Measurements from ENCODE around the gene NDUFV3. TPM values are rescaled to one million over a fixed set of nuclear protein-coding genes. Genes with fewer than 3 reads are reported as not detected.
"Not testable (repeated sequence)": the region's sequence is repeated elsewhere in the genome, so short reads cannot be mapped to it uniquely, and the experiment has no call there.

NDUFV3 gene
- total RNA-seq, 1 donor from 2014 or later = 17.7 TPM

DNA sequence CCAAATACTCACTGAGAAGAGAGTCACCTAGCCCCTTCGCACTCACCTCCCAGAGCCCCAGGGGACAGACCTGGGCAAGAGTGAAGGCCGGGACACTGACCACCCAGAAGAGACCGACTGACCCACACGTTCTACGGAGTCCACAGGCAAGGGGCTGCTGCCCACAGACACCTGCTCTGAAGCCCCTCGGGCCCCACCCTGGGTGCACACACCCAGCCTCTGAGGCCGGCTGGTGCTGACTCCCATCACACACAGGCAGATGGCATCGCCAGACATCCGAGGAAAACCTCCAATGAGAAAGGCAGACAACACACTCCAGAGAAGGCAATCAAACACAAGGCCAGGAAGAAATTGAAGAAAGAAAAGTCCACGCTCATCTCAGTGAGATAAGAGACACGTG, 35.9 kb upstream of the NDUFV3 start:
- no peak for ATAC-seq

DNA sequence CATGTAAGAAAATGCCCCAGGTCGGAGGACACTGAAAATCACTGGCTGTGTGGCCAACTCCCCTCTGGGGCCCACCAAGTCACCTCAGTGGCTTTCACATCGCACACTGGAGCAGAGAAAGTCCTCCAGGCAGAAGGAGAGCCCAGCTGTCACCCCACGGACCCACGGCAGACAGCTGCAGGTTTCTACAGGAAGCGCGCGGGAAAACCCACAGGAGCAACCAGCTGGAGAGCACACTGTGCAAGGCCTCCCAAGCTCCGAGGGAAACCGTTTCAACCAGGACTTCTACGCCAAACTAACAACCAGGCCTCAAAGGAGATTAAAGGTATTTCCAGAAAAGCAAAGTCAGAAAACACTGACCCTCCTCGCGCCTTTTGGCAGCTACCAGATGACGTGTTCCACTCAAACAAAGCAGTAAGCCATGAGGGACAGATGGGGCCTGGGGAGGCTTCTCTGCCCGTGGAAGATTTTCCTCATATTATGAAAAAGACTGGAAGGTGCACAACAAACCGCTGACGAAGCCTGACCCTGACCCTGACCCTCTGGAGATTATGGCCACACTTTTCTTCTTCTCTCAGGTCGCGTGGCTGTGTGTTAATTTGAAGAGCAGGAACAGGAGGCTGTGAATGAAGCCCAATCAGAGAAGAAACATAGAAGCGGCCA, 34.8 kb upstream of the NDUFV3 start:
- ATAC-seq = no peak

DNA sequence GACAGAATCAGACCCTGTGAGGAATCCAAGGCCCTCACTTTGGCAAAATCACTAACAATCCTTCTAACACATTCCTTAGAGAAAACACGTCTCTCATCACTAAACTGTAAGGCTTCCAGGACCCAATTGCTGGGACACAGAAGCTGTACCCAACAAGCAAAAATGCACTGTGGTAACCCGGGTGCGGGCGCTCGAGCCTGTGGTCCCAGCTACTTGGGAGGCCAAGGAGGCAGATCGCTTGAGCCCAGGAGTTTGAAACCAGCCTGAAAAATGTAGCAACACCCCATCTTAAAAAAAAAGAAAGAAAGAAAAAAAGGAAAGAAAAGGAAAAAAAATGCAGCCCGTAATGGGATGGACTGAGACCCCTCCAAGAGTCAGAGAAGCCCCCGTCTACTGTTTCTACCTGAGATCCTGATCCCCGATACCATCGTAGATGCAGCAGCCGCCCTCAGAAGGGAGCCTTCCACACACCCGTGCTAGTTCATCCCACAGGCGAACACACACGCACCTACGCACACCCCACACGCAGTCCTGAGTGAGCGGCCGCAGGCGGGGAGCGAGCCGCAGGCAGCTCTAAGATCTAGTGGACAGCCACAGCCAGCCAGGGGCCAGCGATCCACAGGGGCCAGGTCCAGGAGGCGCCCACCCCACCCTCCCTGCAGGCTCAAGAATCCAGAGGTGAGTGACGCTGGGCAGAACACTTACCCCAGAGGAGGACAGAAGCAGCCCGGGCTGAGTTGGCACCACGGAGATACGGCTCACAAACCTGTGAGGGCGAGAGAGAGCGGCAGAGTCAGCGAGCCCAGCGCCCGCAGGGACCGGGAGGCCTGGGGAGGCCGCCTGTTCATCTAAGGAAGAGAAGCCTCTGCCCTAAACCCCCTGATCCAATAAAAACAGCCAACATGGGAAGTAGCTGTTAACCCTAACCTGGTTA, 33.9 kb upstream of the NDUFV3 start:
- ATAC-seq = no peak

DNA sequence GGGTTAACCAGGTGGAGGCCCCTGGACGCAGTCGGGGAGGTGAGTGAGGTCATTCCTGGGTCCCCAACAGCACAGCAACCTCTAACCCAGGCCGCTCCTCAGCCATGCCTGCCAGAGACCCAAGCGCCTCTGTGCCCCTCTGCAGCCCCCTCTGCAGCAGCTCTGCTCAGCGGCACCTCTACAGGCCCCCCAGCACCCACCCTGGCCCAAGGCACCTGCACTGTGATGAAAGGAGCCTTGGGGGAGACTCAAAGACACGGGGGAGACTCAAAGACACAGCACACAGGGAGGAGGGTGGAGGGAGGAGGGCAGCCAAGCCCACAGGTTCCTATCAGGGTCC, 33.2 kb upstream of the NDUFV3 start:
- ATAC-seq = no peak

DNA sequence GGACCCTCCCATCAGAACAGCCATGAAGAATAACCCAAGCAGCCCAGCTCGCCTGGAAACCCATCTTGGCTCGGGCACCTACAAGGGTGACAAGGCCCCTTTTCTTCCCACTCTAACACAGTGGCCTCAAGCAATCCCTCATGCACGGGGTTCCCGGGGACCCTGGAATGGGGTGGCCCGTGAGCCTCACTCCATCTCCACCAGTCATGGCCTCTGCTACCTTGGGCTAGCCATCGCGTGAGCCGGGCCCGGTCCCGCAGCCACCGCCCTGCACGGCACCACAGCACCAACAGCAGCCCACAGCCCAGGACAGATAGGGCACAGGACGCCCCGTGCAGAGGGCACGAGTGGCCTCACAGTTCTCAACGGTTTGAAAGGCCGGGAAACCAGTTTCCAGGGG, 32.8 kb upstream of the NDUFV3 start:
- ATAC-seq = no peak

DNA sequence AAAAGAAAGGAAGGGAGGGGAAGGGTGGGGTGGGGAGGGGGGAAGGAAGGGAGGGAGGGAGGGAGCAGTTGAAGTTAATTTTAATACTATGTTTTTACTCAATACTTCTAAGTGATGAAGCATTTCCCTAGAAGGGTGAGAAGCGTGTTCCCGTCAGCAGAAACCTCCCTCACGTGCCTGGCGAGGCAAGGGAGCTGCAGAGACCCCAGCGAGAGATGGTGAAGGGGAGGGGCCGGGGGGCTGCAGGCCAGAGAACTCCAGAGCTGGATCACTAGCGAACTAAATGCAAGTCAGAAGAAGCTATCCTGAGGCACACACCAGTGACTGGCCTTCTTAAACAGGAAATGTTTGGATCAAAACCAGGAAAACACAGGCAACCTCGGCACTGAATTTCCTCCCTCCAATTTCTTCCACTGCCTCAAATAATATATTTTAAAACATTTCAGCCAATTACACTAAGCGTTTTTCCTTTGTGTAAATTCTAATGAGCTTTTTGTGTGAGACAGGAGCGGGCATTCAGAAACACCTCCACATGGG, 31.7 kb upstream of the NDUFV3 start:
- ATAC-seq = no peak

DNA sequence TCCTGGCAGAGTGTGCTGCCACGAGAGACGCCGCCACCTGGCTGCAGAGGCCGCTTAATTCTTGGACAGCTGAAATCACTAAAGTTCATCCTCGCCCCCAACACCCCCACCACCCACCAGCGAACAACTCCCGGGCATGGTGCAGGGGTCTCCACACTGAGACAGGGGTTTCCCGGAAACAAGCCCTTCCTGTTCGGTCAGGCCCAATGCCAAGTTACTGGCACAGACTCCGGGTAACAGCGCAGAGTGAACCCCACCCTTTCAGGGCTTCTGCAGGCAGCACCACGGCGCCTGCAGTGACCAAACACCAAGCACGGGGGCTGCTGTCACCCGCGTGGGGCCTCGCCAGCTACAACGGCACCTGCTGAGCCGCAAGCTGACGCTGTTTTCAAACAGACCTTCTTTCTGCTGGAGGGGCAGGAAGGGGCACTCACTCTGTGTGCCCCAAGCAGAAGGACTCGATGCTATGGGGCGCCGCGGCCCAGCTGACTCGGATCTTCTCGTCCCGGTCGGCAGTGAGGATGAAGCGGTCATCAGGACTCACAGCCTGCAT, 31.2 kb upstream of the NDUFV3 start:
- ATAC-seq = no peak

DNA sequence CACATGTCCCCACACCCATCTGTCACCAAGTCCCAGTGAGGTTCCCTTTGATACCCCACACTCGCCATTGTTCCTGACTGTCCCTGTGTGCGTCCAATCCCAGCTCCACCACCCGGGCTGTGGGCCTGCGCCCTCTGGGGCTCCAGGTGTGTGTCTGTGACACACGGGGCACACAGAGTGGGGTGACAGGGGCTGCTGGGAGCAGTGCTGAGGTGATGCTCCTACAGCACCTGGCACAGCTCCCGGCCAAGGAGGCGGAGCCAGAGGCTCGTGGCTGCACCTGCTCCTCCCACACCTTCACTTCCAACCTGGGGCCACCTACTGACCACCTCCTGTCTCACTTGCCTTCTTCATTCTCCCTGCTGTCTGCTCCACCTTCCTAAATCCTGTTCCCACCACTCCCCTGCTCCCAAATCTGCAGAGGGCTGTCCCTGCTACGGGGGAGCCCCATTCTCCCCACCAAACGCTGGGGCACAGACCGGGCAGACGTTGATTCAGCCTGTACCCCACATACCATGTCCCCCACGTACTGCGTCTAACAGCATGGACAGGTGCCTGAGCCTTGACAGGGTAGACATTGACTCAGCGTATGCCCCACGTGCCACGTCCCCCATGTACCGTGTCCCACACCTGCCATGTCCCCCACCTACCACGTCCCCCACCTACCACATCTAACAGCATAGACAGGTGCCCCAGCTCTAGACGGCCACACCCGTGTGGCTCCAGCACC, 30.2 kb upstream of the NDUFV3 start:
- ATAC-seq = peak; percentile 80

DNA sequence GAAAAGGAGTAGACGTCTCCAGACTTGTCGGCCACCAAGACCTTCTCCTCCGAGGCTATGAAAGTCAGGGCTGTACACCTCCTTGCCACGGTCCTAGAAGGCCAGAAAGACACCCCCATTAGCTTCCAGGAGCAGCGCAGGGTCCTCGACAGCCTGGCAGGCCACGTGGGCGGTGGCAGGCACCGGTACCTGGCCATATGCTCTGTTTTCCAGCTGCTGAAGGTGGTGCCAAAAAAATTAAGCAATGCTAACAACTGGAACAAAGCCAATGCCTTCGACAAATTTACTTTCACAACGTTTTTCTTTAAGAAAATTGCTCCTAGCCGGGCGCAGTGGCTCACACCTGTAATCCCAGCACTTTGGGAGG, 29.6 kb upstream of the NDUFV3 start:
- ATAC-seq = no peak

DNA sequence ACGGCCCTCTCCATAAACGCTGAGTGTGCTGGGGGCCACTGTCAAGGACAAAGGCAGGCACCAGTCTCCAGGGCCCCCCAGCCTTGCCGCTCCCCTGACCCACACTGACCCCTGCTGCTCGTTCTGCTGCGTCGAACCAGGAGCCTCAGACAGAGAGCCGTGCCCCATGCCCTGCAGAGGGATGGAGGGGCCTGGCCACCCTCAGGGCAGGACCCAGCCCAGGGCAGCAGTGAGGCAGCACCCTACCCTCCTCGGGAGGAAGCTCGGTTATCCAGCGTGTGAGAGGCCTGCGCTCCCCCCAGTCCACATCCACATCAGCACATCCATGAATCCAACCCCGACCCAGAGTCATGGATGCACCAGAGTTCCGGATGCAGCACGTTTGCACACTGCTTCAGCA, 28.8 kb upstream of the NDUFV3 start:
- ATAC-seq = no peak

DNA sequence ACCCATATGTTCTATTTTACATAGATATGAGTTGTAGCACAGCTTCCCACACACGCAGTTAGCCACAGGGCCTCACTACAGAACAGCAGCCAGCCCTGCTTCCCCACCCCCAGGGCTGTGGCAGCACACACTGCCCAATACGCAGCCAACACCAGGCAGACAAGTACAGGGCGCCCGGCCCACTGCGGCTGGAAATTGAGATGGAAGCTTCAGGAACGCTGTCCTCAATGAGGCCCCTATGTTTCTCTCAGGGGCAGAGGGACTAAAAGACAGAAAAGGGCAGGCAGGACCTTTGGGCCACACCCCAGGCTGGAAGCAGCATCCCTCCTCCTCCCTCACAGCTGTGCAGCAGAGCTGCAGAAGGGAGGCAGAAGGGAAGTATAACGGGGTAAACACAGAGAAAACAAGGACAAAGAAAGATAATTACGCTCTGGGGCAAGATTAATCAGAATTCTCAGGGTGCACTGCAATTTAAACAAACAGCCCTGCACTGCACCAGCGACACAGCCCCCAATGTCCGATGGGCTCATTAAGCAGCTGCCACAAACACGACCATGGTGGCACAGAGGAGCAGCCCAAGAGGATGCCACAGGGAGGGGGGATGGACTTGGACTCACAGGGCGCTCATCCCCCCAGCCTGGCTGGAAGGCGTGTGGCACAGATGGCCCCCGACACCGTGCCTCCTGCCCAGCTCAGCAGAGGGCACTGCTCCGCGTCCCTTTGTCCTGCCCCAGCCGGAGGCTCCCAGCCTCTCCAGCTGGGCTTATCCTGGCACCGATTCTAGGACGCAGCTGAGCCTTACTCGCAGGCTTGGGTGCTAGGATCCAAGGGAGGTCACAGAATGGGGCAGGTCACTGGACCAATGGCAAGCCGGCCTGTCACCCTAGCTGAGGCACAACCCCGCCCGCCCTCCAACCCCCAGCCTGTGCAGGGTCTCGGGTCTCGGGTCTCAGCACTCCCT, 28.0 kb upstream of the NDUFV3 start:
- ATAC-seq = no peak

DNA sequence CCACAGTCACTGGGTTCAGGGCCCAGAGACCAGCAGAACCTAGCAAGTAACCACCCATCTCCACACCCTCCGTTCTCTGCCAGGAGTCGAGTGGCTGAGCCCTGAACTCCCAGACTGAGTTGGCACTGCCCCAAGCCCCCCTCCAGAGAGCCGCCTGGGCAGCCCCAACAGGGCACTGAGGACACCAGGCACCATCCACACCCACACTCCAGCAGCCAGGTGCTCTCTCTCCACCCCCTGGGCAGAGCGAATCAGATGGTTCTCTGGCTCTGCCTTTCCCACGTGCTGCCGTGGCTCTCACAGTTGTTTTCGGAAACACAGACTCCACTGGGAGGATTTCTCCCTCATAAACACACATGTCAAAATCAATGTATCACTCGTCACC, 27.3 kb upstream of the NDUFV3 start:
- ATAC-seq = no peak

DNA sequence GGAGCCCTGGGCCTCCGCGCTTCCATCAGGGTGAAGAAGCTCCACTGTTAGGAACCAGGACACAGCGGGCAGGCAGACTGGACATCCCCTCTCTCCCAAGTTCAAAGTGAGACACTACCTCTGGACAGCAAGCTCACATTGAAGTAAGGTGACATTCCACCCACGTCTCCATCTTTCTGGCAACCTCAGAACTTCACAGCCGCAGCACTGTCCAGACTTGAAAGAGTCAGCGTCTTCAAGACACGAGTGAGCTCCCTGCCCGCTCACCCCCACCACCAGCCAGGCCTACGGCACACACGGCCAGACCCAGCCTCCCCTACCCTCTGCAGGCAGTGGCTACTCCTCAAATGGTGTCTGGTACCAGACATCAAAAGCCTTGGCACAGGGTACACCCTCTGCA, 24.9 kb upstream of the NDUFV3 start:
- ATAC-seq = peak; percentile 8

DNA sequence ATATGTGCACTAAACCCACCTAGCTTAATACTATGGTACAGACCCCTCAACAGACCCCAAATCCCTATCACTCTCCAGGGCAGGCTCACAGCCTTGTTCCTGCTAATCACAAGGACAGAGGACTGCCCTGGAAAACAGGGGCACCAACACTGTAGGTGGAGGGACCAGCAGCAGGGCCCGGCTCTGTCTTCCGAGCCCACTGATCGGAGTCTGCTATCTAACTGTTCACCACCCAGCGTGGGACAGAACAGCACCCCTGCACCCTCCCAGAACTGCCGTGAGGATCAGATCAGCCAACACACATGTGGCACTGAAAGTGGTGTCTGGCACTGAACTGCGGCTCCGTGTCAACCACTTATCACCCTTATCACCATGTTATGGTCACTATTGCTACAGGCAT, 20.0 kb upstream of the NDUFV3 start:
- ATAC-seq = no peak

DNA sequence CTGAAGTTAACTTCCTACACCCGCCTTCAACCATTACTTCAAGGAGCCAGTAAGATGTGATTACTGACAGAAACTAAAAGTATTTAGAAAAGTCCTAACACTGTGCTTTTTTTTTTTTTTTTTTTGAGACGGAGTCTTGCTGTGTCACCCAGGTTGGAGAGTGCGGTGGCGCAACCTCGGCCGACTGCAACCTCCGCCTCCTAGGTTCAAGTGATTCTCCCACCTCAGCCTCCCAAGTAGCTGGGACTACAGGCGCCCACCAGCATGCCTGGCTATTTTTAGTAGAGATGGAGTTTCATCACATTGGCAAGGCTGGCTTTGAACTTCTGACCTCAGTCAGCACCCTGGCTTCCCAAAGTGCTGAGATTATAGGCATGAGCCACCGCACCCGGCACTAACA, 17.3 kb upstream of the NDUFV3 start:
- ATAC-seq = not testable (repeated sequence)

DNA sequence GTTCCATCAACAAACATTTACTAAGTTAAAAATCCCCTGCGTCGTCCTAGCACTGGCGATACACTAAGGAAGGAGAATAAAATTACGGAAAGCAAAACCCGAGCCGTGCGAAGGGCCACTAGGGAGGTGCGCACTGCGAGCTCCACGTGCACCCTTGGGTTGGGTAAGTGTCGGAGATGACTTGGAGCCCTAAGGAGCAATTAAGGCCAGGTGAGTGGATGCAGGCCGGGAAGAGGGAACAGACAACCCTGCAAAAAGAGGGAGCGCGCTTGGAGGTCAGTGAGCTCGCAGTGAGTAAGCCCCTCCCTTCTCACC, 14.5 kb upstream of the NDUFV3 start:
- peak; percentile 50 for ATAC-seq

DNA sequence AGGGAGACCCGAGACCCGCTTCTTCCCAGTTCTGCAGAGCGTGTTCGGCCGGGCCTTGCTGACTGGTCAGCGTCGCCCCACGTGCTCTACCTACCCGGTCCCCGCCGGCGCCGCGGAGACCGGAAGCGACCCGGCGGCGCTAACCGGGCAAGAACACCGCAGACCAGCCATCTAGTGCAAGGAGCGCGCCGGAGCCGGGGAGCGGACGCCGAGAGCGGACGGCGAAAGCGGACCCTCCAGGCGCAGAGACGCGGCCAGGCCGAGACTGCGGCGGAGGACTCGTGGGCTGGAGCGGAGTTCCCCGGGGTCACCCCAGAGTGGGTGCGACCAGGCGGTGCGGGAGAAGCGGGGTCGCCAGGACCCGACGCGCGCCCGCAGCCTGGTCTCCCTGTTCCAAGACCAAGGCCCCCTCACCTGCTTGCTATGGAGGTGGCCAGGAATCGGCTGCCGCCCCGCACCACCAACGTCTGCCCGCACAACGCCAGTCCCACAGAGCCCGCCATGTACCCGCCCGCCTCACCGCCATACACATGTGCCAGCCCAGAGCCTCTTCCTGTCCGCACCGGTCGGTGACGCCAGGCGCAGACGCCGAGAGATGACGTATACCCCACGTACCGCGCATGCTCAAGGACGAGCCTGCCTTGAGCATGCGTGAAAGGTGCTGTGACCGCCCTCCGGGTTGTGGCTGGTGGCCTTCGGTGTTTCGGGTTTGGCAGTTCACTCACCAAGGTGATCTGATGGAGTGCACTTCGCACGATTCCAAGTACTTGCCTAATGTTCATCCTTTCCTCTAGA, 13.9 kb upstream of the NDUFV3 start, which contains the start of gene WDR4:
Gene WDR4, minus strand, starts transcription at position 547 of the 795 bp plus-strand sequence. Its CDS starts 44 bp downstream, at position 503.
- ATAC-seq = peak; percentile 99

DNA sequence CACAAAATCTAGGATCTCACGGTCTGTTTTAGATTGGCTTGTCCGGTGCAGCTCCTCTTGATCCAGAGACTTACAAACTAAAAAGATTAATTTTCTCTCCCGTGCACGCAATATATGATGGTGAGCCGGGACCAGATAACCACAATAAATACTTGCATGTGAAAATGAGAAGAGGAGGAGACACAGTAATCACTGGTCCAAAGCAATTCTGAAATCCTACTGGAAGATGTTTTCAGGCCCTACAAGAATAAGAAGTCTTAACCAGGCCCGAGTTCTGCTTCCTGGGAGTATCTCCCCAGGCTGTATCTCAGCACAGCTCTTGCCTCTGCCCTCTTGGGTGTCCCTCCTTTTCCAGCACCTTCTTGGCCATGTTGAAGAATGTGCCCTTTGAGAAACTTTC, 12.8 kb upstream of the NDUFV3 start:
- no peak for ATAC-seq

DNA sequence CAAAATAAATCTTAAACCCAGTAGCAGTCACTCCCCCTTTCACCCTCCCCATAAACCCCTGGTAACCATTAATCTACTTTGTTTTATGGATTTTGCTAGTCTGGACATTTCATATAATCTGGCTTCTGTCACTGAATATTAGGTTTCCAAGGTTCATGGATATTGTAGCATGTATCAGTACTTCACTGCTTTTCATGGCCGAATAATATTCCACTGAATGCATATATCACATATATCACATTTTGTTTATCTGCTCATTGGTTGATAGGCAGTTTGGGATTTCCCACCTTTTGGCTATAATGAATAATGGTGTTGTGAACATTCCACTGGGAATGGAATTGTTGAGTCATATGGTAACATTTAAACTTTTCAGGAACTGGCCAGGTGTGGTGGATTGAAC, 9.2 kb upstream of the NDUFV3 start:
- no peak for ATAC-seq

DNA sequence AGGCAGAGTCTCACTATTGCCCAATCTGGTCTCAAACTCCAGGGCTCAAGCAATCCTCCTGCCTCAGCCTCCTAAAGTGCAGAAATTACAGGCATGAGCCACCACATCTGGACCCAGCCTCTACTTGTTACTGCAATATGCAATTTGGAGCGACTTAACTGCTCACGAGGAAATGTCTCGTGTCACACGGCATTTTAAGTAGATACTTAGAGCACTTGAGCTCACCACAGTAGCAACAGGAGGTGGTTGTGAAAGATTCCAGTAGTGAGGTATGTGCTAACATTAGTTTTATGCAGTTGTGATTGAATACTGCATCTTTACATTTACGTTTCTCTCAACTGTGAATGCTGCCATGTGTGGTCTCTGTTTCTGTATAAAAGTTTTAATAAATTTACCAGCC, 5.8 kb upstream of the NDUFV3 start:
- ATAC-seq = no peak

DNA sequence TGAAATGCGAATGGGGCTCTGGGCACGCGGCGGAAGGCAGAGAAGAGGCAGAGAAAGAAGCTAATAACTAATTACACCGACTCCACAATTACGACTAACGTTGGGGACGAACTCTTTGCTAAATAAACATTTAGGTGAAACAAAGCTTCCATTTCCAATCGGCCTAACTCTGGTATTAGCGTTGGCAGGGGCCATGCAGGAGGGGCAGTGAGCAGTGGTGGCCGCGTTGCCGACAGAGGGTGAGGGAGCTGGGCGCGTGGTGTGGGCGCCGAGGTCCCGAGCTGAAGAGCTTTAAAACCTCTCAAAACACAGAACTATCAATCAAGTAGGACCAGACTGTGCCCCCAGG, 553 bp upstream of the NDUFV3 start:
- no peak for ATAC-seq
